ENCODE measurements around the gene GBF1.

DNA sequence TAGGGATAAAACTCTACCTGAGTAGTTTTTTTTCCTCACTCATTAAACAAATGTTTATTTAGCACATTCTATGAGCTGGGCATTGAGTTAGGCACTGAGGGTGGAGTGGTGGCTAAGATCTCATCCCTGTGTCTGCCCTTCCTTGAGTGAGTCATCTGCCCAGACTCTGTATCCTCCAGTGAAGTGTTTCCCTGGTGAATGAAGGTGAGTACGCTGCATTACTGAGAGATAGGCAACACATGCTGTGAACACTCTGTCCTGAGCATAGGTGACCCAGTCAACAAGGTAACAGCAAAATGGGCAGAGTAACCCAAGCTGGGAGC lies 9.8 kb upstream of the GBF1 start:
- no peak for TF ChIP-seq MTA3 (IDR thresholded peaks at IDR 0.05; ENCODE audit: borderline replicate concordance, low read length)
- TF ChIP-seq PML (IDR thresholded peaks at IDR 0.05; ENCODE audit: low read length), result no peak
- no peak for TF ChIP-seq RFX5 (IDR thresholded peaks at IDR 0.05; ENCODE audit: low read depth, low read length)
- TF ChIP-seq, protein P1, sequence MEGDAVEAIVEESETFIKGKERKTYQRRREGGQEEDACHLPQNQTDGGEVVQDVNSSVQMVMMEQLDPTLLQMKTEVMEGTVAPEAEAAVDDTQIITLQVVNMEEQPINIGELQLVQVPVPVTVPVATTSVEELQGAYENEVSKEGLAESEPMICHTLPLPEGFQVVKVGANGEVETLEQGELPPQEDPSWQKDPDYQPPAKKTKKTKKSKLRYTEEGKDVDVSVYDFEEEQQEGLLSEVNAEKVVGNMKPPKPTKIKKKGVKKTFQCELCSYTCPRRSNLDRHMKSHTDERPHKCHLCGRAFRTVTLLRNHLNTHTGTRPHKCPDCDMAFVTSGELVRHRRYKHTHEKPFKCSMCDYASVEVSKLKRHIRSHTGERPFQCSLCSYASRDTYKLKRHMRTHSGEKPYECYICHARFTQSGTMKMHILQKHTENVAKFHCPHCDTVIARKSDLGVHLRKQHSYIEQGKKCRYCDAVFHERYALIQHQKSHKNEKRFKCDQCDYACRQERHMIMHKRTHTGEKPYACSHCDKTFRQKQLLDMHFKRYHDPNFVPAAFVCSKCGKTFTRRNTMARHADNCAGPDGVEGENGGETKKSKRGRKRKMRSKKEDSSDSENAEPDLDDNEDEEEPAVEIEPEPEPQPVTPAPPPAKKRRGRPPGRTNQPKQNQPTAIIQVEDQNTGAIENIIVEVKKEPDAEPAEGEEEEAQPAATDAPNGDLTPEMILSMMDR (IDR thresholded peaks at IDR 0.05 in 2 of 3, conservative IDR thresholded peaks at IDR 0.05 in 1 of 3; ENCODE audit: control insufficient read depth in 2 of 3, extremely low read depth in 1 of 3, insufficient read depth in 1 of 3, low read depth in 3 of 3, low read length in 3 of 3), result no peak
- no peak for TF ChIP-seq CEBPB (IDR thresholded peaks at IDR 0.05; ENCODE audit: borderline replicate concordance in 1 of 2, low read depth in 2 of 2, low read length in 2 of 2)
- no peak for TF ChIP-seq SIN3A (IDR thresholded peaks at IDR 0.05; ENCODE audit: low read depth, low read length)

All from GM12878 (cell line).